ENCODE measurements around the gene SSBP2.
"Not testable (repeated sequence)": the region's sequence is repeated elsewhere in the genome, so short reads cannot be mapped to it uniquely, and the experiment has no call there.

Gene SSBP2

DNA sequence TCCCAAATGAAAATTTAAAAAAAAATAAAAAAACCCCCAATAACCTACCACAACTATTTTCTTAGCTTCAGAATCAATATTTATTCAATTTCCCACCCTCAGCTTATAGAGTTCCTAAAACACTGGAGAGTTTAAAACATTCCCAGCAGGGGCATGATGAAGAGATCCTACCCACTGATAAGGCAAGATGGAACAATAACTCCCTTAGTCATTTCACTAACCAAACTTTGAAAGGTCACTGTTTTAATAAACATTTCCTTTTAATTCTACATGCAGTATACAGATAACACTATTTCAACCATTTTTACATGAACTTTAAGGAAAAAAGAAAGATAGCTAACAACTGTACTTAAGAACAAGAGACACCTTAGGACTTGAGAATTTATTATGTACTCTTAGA, 322.0 kb downstream of the SSBP2 start:
- DNase-seq (ENCODE audit: low read depth in 2 of 2): no peak

- no peak for DNase-seq (ENCODE audit: low read depth in 2 of 2)
Measured at GRCh38 chr5:81428446-81428845, 322.5 kb downstream of the SSBP2 start.

DNA sequence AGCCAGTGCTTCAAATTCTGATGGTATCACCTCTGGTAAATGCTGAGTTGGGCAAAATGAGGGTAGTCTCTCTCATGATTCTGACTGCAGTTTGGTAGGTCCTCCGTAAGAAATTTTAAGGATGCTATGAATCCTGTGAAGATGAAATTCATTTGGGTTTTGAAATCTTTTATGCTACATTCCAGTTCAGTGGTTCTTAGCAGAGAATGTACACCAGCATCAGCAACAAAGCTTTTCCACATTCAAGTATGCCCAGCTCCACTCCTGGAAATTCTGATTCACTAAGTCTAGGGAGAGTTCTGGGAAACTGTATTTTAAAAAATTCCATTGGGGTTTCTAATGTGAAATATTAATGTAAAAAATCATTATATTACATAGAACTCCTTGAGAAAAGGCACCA, 323.3 kb downstream of the SSBP2 start:
- DNase-seq (ENCODE audit: low read depth in 2 of 2): no peak

- DNase-seq (ENCODE audit: low read depth in 2 of 2): no peak
Measured at GRCh38 chr5:81426359-81427030, 324.4 kb downstream of the SSBP2 start.

DNA sequence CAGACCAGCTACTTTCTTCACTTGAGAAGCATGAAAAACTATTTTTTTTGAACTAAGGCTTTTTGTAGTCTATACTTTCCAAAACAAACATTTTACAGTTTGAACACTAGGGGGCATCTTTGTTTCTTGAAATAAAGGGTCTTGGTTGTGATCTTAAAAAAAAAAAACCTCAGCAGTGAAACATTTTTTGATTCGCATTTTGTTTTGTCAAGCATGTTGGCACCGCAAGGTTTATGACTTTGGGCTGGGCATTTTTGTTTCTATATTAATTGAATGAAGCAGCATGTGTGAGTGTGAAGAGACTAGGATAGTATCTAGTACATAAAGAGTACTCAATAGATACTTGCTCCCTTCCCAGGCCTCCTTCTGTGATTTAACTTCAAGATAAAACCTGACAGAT, 325.3 kb downstream of the SSBP2 start:
- DNase-seq (ENCODE audit: low read depth in 2 of 2): no peak

DNA sequence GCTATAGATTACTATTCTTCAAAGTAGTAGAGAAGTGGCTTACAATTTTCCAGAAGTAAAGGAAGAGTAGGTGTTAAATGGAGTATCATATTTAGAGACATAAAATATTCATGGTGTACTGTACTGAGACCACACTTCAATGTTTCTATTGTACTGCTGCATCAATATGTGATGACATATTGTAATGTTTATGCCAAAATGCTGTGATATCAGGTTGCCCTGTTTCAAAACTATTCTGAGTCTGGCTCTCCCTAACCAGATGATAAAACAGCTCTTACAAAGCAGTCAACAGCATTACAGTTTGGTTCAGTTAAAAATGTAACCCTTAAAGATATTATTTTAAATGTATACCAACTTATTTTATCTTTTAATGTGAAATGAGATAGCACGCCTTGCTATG, 326.2 kb downstream of the SSBP2 start:
- no peak for DNase-seq (ENCODE audit: low read depth in 2 of 2)

DNA sequence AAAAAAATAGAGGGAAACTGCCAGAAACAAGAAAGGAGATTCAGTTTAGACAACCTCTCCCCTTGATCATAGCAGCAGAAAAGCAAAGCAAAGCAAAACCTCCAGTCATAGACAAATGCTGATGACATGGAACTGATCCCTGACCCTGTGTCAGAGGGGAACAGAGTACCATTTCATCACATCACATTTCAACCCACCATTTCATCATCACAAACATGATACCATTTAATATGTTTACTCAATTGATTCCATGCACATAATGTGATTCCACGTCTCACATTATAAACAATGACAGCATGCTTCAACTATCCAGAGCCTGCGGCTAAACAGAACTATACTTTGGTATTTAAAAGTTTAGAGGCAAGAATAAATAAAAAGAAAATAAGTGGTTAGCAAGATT, 328.2 kb downstream of the SSBP2 start:
- no peak for DNase-seq (ENCODE audit: low read depth in 2 of 2)

DNA sequence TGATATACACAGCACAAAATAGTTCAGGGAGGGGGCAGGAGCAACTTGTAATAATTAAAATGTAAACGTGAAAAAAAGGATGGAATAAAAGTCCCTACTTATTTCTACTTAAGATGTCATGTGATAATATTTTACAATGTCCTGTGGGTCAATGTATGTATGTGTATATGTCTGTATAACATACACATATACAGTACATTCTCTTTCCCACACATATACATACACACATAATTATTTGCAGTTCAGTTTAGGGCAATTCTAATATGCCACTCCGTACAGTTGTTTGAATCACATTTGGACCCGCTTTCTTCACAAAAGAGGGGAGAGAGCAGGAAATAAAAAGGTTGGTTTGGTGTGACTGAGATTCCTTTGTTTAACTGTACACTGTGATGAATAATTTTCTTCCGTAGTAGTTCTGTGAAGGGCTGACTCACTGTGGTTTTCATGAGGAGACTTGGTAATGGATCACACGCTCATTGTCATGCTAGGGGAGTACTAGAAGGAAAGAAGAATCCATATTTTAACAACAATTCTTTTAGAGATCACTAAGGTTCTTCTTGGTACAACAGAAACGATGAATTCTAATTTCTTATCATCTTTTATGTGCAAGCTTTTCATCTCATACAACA, 330.7 kb downstream of the SSBP2 start:
- DNase-seq (ENCODE audit: low read depth in 2 of 2): no peak

DNA sequence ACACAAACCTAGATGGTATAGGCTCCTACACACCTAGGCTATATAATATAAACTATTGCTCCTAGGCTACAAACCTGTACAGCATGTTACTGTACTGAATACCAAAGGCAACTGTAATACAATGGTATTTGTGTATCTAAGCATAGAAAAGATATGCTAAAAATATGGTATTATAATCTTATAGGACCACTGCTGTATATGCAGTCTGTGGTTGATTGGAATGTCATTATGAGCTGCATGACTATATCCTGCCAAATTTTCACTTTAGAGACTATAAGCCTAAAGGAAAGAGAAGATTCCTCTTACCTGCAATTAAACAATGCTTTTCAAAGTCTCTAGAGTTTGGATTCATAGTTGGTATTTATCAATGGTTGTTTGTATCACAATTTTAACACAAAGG, 332.3 kb downstream of the SSBP2 start:
- no peak for DNase-seq (ENCODE audit: low read depth in 2 of 2)

GRCh38 chr5:81417052-81417451, 333.8 kb downstream of the SSBP2 start:
- DNase-seq (ENCODE audit: low read depth in 2 of 2): no peak

DNA sequence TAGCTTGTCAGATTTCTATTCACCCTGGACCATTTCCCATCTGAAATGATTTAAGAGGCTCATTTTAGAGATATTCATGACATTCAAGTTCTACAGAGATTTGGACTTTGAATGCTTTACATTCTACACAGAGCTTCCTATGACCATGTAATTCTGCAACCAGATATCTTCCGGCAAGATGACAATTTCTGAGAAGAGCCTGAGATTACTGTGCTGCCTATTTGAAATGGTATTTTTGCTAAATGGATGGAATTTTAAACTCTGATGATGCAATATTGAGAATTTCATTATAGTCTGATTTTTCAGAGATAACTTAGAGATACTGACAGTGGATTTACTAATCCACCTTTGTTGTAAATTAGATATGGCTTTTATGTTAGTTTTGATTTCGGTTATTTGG, 341.0 kb downstream of the SSBP2 start:
- no peak for DNase-seq (ENCODE audit: low read depth in 2 of 2)

DNA sequence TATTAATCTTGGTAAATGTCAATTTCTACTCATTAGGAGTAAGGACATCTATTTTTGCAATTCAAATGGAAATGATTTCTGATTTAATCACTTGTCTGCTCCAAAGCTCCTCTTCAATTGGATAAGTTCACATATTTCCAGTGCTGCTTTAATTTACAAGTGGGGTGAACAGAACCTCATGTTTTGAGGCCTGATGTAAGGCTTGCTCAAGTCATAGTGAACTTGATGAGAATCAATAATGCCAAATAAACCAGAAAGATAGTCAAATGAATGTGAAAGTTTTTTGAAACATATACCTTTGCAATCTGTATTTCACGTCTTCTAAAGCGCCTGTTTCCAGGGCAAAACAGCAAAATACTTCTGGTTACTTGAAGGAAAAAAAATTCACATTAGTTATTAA, 341.5 kb downstream of the SSBP2 start:
- no peak for DNase-seq (ENCODE audit: low read depth in 2 of 2)

- DNase-seq (ENCODE audit: low read depth in 2 of 2): no peak
Measured at GRCh38 chr5:81408496-81408895, 342.4 kb downstream of the SSBP2 start.

GRCh38 chr5:81407811-81408210, 343.1 kb downstream of the SSBP2 start:
- DNase-seq (ENCODE audit: low read depth in 2 of 2): not testable (repeated sequence)

GRCh38 chr5:81405126-81405891, 345.6 kb downstream of the SSBP2 start:
- no peak for DNase-seq (ENCODE audit: low read depth in 2 of 2)

GRCh38 chr5:81402192-81402930, 348.5 kb downstream of the SSBP2 start:
- DNase-seq (ENCODE audit: low read depth in 2 of 2): no peak

DNA sequence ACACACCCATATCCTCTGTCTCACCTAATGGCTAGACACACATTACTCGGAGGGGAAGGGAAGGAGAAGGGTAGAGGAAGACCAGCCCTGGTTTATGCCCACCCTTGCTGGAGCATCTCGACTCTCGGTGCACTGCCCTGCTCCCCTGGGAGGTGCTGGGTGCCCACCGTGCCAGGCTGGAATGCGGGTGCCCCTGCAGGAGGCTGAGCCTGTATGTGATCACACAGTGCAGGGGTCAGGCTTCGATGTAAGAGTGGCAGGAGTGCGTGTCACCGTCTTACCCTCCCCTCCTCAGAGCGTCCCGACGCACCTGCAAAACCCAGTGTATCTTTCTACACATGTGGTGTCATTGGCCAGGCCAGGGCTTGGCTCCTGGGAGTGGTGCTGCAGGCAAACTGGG, 349.6 kb downstream of the SSBP2 start:
- no peak for DNase-seq (ENCODE audit: low read depth in 2 of 2)

DNA sequence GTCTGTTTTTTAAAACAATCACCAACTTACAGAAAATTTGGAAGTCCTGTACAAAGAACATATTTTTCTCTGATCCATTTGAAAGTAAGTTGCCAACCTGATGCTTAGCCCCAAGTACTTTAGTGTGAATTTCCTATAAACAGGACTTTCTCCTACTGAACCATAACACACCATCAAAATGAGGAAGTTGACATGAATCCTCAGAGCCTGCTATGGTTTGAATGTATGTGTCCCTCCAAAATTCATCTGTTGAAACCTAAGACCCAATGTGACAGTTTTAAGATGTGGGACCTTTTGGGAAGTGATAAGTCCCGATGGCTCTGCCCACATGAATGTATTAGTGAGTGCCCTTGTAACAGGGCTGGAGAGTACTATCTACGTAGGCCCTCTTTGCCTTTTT, 350.5 kb downstream of the SSBP2 start:
- no peak for DNase-seq (ENCODE audit: low read depth in 2 of 2)

- no peak for DNase-seq (ENCODE audit: low read depth in 2 of 2)
Measured at GRCh38 chr5:81398741-81399140, 352.2 kb downstream of the SSBP2 start.

GRCh38 chr5:81397176-81397575, 353.7 kb downstream of the SSBP2 start:
- DNase-seq (ENCODE audit: low read depth in 2 of 2): no peak

DNA sequence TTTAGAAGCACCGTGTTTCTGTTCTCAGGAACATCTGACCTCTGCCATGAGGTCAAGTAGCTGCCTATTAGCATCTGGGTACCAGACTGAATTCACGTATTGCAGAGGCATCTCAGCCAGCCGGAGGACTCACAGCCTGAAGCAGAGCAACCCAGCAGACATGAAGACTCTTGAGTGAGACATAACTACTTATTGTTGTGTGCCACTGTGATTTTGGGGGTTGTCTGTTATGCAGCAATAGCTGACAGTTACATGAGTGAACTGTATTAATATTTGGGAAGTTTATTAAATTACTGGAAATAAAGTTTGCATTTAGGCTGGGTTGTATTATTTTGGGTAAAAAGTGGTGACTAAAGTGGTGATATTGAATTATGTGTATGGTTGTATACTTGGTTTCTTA, 355.6 kb downstream of the SSBP2 start:
- DNase-seq (ENCODE audit: low read depth in 2 of 2): no peak
